GM04503 (cell line): ENCODE measurements around the gene UNC5CL.

Experiments used
- DNase-seq: peaks from one replicate; pipeline ENCODE4 v3.0.0-alpha.2; 2012; ENCODE audit warnings: low read depth

UNC5CL gene

GRCh38 chr6:41002168-41002567, 36.9 kb downstream of the UNC5CL start:
- DNase-seq = no peak

GRCh38 chr6:41000248-41000647, 38.8 kb downstream of the UNC5CL start:
- DNase-seq = no peak

- no peak for DNase-seq
Measured at GRCh38 chr6:40999569-40999968, 39.5 kb downstream of the UNC5CL start.

- DNase-seq = no peak
Measured at GRCh38 chr6:40998661-40999060, 40.4 kb downstream of the UNC5CL start.

- peak; percentile 44 for DNase-seq
Measured at GRCh38 chr6:40997234-40997957, 41.6 kb downstream of the UNC5CL start.

GRCh38 chr6:40996591-40997233, 42.3 kb downstream of the UNC5CL start:
- DNase-seq = no peak

GRCh38 chr6:40992746-40993145, 46.3 kb downstream of the UNC5CL start:
- DNase-seq = no peak

- no peak for DNase-seq
Measured at GRCh38 chr6:40990301-40990700, 48.7 kb downstream of the UNC5CL start.

GRCh38 chr6:40989204-40990169, 49.5 kb downstream of the UNC5CL start:
- no peak for DNase-seq

GRCh38 chr6:40988634-40989033, 50.4 kb downstream of the UNC5CL start:
- DNase-seq = no peak

- DNase-seq = no peak
Measured at GRCh38 chr6:40986921-40987819, 51.9 kb downstream of the UNC5CL start.

GRCh38 chr6:40986364-40986763, 52.7 kb downstream of the UNC5CL start:
- no peak for DNase-seq

- DNase-seq = no peak
Measured at GRCh38 chr6:40983752-40984151, 55.3 kb downstream of the UNC5CL start.

GRCh38 chr6:40982917-40983316, 56.1 kb downstream of the UNC5CL start:
- DNase-seq = no peak

- no peak for DNase-seq
Measured at GRCh38 chr6:40978687-40979289, 60.2 kb downstream of the UNC5CL start.

- DNase-seq = no peak
Measured at GRCh38 chr6:40977695-40978094, 61.3 kb downstream of the UNC5CL start.

- DNase-seq = no peak
Measured at GRCh38 chr6:40977085-40977484, 61.9 kb downstream of the UNC5CL start.
